ENCODE data around the gene NSMF.

The NSMF gene

DNA sequence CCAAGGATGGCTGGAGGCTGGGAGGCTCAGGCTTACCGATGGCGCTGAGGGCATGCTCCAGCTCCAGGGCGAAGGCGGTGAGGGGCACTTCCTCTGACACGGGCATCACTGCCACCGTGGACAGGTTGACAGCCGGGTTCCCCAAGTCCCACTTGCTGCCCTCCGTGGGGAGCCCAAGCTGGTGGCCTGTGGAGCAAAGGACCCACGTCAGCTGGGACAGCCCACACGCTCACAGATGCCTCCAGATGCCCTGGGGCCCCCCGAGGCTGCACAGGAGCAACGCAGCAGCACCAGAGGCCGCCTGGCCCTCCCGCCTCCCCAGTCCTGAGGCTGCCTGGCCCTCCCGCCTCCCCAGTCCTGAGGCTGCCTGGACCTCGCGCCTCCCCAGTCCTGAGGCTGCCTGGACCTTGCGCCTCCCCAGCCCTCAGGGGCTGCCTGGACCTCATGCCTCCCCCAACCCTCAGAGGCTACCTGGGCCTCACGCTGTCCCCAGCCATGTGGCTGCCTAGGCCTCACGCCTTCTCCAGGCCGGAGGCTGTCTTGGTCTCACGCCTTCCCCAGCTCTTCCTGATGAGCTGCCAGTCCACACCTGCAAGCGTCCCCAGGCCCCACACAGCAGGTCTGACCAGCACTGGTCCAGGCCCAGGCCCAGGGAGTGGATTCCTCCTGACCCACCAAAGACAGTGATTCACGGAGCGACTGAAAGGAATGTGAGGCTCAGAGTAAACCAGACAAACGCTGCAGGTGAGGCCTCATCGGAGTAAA is 25.6 kb upstream of the NSMF start:
- no peak overlapping the region for H3K27ac ChIP-seq
- no peaks in the 10 kb centered on the region for H3K36me3 ChIP-seq
- H3K4me1 ChIP-seq (ENCODE audit: control insufficient read depth in 1 of 2, insufficient read depth in 1 of 2, low read depth in 1 of 2, low read length in 1 of 2) = no peaks in the 10 kb centered on the region
- H3K27me3 ChIP-seq = no peaks in the 10 kb centered on the region
- no peak overlapping the region for H3K4me3 ChIP-seq (ENCODE audit: low read depth in 1 of 2, low read length in 1 of 2)
- H3K9me3 ChIP-seq = no peaks in the 10 kb centered on the region
- TF ChIP-seq, protein P1, sequence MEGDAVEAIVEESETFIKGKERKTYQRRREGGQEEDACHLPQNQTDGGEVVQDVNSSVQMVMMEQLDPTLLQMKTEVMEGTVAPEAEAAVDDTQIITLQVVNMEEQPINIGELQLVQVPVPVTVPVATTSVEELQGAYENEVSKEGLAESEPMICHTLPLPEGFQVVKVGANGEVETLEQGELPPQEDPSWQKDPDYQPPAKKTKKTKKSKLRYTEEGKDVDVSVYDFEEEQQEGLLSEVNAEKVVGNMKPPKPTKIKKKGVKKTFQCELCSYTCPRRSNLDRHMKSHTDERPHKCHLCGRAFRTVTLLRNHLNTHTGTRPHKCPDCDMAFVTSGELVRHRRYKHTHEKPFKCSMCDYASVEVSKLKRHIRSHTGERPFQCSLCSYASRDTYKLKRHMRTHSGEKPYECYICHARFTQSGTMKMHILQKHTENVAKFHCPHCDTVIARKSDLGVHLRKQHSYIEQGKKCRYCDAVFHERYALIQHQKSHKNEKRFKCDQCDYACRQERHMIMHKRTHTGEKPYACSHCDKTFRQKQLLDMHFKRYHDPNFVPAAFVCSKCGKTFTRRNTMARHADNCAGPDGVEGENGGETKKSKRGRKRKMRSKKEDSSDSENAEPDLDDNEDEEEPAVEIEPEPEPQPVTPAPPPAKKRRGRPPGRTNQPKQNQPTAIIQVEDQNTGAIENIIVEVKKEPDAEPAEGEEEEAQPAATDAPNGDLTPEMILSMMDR (IDR thresholded peaks at IDR 0.05) = no peak

GRCh38 chr9:137482094-137482781 is 23.1 kb upstream of the NSMF start:
- Histone ChIP-seq H3K27me3 (no peaks in the 10 kb centered on the region), H3K4me3 (ENCODE audit: low read depth in 1 of 2, low read length in 1 of 2) (no peak overlapping the region), H3K9me3 (no peaks in the 10 kb centered on the region), H3K4me1 (ENCODE audit: control insufficient read depth in 1 of 2, insufficient read depth in 1 of 2, low read depth in 1 of 2, low read length in 1 of 2) (no peaks in the 10 kb centered on the region), H3K36me3 (no peaks in the 10 kb centered on the region), H3K27ac (no peak overlapping the region)
- TF ChIP-seq, protein P1 (IDR thresholded peaks at IDR 0.05) = no peak

GRCh38 chr9:137480686-137481683 is 21.9 kb upstream of the NSMF start:
- no peak overlapping the region for H3K27ac ChIP-seq
- TF ChIP-seq, protein P1 (IDR thresholded peaks at IDR 0.05) = no peak
- H3K4me3 ChIP-seq (ENCODE audit: low read depth in 1 of 2, low read length in 1 of 2) = no peak overlapping the region
- H3K9me3 ChIP-seq = no peaks in the 10 kb centered on the region
- no peaks in the 10 kb centered on the region for H3K27me3 ChIP-seq
- H3K36me3 ChIP-seq = no peaks in the 10 kb centered on the region
- no peaks in the 10 kb centered on the region for H3K4me1 ChIP-seq (ENCODE audit: control insufficient read depth in 1 of 2, insufficient read depth in 1 of 2, low read depth in 1 of 2, low read length in 1 of 2)

- H3K36me3 ChIP-seq = no peaks in the 10 kb centered on the region
- TF ChIP-seq, protein P1 (IDR thresholded peaks at IDR 0.05) = no peak
- H3K4me3 ChIP-seq (ENCODE audit: low read depth in 1 of 2, low read length in 1 of 2) = no peak overlapping the region
- H3K27ac ChIP-seq = no peak overlapping the region
- H3K27me3 ChIP-seq = no peaks in the 10 kb centered on the region
- H3K4me1 ChIP-seq (ENCODE audit: control insufficient read depth in 1 of 2, insufficient read depth in 1 of 2, low read depth in 1 of 2, low read length in 1 of 2) = no peaks in the 10 kb centered on the region
- no peaks in the 10 kb centered on the region for H3K9me3 ChIP-seq
Measured at GRCh38 chr9:137479892-137480685, 21.0 kb upstream of the NSMF start.

All from neutrophil (primary cell).